Effector CD8-positive, alpha-beta T cell (primary cell): Measurements from ENCODE around the gene CCDC97.
A peak's percentile ranks its signal among the peaks of the same experiment; 100 is the strongest.

Source experiments
- DNase-seq: peaks from one replicate; lab custom pipeline; 2025; lab: John Stamatoyannopoulos, UW

CCDC97 gene

DNA sequence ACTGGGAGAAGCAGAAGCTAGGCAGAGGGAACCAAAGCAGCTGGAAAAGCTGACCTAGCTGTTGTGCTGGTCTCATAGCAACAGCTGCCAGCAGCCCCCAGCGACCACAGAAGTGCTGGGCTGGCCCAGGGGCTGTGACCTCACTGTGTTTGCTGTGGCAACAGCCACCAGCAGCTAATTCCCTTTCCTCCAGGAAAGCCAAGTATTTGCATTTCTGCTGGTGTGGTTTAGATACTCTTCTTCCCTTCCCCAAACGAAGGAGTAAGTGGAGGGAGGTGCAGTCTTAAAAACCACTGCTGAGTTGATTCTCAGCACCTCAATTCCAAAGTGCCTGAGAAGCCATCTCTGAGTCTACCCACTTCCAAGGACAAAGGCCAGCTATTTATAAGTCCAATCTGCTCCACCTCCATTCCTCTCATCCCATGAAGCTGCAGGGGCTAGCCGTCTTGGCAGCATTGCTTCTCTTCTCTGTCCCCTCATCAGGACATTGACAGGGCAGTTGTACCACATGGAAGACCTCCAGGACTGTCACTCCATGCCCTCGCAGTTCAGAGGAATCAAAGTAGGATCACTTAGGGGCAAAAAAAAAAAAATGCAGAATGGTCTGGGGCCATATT, 11.5 kb upstream of the CCDC97 start:
- no peak for DNase-seq

DNA sequence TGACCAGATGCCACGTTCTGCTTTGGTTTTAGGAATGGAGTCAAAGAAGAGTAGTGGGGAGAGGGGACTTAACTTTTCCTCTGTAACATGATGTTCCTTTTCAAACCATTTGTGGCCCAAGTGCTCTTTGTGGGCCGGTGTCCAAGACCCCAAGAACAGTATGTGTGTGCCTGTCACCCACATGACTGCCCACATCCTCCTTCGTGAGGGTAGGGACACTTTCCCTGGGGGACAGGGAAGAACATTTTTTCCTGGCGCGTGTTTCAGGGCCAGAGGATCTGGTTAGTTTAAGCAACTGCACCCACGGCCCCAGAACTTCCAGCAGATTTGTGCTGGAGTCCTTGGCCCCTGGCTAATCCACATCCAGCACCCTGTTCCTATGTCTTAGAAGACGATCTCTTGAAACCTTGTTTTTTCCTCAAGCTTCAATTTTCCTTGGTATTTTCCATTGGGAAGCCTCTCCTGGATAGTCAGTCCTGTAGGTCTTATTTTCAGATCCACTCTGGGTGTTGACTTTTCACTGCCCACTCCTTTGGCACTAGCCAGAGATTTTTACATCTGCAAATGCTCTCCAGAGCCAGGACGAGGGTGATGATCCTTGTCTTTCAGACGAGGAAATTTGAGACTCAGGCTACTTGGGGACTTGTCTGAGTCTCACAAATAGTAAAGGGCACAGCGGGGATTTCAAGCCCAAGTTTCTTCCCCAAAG, 10.8 kb upstream of the CCDC97 start:
- no peak for DNase-seq

DNA sequence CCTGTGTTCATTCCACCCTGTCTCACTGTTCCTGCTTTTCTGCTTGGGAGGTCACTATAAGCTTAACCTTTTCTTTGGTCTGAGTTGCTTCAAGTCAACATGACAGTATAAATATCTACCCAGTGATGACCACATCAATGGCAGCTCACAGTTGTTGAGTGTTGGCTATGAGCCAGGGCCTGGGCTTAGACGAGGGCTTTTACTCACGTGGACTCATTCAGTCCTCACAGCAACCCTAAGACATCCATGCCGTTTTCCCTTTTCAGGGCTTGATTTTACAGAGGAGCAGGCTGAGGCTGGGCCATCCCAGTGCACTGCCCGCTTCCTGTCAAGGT, 10.2 kb upstream of the CCDC97 start:
- DNase-seq: peak; percentile 51

DNA sequence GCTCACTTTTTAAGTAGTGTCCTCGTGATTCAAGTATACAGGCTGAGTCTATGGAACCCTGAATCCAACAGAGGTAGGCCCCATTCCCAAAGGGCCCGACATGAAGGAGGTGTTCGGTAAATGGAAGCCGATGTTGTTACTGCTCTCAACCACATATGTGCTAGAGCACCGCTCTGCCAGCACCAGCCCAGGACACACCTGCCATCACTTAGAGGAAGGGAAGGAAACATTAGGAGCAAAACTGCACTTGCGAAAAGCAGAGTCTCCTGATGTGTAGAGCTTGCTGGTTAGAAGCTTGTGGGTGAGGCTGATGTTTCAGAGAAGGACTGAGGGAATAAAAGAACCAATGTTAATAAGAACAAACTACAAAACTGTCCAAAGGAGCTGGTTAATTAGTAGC, 9.4 kb upstream of the CCDC97 start:
- no peak for DNase-seq

DNA sequence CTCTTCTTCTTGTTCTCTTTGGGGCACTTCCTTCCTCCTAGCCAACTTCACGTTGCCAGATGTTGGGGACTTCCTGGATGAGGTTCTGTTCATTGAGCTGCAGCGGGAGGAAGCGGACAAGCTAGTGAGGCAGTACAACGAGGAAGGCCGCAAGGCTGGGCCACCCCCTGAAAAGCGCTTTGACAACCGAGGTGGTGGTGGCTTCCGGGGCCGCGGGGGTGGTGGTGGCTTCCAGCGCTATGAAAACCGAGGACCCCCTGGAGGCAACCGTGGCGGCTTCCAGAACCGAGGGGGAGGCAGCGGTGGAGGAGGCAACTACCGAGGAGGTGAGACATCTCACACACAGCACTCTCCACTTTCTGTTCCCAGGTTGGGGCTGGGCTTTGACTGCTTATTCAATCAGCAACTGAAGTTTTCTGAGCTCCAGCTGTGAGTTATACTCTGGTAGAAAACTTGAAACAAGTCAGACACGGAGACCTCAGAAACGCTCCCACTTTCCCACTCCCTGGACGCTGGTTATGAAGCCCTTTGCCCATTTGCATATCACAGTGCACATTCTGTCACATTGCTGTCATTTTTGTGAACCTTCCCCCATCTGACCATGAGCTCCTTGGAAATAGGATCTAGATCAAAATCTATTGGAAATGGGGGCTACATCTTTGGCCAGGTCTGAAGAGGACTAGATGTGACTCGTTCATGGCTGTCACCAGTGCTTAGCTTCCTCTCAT, 7.2 kb upstream of the CCDC97 start:
- peak; percentile 40 for DNase-seq

DNA sequence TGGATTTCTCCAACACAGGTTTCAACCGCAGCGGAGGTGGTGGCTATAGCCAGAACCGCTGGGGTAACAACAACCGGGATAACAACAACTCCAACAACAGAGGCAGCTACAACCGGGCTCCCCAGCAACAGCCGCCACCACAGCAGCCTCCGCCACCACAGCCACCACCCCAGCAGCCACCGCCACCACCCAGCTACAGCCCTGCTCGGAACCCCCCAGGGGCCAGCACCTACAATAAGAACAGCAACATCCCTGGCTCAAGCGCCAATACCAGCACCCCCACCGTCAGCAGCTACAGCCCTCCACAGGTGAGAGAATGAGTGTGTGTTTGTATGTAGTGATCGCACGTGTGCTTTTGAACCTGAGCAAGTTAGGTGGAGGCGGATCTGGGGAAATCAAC, 6.0 kb upstream of the CCDC97 start:
- DNase-seq: no peak

DNA sequence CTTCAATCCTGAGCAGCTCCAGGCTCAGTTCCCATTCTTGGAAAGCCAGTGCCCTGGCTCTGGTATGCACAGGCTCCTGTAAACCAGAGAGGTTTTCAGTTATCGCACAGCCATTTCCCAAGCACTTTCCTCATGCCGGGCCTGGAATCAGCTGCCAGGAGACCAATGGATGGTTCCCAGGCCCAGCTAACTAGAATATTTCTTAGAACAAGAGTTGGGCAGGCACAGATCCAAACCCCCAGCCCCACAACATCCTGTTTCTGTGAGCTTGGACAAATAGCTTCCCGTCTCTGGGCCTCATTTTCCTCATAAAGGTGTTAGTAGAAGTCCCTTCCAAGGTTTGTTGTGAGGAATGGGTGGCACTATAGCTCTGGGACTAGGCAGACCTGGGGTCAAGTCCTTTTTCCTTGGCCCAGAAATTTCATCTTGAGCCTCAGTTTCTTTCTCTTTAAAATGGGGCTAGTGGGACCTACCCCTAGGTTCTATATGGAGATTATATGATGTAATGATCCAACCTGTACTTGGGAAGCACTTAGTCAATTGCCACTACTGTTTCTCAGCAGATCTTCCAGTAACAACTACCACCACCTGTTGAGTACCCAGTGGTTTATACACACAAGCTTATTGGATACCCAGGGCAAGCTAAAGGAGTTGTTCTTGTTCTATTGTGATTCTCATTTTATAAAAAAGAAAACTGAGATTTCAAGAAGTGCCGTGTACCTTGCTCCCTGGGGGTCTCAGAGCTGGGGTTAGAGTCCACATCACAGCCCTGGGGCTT, 5.1 kb upstream of the CCDC97 start:
- DNase-seq: no peak

DNA sequence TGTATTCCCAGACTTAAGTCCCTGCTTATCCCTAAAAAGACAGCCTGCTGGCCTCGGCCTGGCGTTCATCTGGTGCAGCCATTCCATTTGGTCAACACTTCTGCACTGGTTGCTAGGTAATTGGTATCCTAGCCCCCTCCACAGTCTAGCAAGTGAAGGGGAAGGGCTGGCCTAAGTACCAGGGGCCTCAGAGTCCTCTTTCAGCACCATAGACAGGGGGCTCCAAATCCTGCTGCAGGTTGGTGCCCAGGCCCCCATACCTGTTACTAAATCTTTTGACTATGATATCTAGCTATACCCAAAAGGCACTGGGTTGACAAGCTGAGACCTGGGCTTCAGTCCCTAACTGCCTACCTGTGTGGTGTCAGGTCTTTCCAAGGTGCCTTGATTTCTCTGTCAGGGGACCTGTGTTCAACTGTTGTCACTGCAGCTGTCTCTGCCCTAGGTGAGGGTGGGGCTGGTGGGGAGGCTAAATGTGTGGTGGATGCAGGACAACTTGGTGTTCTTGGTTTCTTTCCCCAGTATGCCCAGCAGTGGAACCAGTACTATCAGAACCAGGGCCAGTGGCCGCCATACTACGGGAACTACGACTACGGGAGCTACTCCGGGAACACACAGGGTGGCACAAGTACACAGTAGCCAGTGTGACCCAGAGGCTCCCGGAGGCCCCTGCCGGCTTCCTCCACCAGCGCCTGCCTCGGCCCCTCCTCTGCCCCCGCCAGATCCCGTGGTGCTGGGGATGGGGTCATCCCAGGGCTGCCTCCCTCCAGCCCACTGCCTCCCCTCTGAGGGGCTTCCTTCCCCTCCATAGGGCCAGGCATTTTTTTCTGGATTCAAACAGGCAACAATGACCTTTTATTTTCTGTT, 3.8 kb upstream of the CCDC97 start:
- no peak for DNase-seq

DNA sequence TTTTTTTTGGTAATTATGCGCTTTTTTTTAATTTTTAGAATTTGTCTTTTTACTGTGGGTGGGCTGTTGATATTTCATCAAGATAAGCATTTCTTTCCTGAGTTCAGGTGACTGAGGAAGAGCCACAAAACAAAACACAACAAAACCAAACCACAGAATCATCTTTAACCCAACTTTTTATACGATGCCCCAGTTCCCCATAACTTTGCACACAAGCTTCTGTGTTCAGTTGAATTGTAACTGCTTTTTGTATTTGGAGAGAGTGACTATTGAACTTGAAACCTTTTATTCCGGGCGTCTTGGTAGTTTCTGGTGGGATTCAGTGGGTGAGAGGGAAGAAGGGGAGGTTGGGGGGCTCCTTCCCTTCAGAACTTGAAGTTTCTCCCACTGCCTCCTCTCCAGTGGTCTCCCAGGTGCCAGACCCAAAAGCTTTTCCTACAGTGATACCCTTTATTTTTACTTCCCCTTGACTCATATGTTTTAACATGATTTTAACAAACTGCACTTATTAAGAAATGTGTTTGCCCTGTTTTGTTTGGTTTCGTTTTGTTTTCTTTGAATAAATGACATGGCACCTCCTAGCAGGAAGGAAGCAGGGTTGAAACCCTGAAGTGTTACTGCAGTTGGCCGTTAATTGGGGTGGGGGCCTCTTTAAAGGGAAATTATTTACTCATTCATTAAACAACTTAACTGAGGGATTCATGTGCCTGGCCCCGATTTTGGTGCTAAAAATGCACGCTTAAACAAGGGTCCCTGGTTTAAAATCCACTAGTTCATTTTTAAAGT, 2.7 kb upstream of the CCDC97 start:
- DNase-seq: no peak

DNA sequence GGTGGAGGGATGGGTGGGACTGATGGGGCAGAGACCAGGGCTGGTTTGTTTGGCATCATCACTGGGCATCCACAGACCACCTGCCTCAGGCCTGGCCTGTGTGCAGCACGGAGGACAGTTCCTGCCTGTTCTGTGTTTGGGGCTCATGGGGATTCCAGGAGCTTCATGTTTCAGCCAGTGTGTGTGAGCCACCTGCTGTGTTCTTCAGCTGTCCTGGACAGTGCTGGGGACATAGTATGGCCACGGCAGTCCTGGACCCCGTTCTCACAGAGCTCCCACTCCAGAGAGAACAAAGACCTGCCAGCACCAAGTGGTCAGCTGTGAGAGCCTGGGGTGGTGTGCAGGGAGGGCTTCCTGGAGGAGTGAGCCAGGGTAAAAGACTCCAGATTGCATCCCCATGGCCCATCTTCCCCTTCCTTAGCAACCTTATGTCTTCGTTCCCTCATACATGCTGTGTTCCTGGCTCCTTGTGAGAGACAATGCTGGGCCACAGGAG, 2.0 kb upstream of the CCDC97 start:
- no peak for DNase-seq

DNA sequence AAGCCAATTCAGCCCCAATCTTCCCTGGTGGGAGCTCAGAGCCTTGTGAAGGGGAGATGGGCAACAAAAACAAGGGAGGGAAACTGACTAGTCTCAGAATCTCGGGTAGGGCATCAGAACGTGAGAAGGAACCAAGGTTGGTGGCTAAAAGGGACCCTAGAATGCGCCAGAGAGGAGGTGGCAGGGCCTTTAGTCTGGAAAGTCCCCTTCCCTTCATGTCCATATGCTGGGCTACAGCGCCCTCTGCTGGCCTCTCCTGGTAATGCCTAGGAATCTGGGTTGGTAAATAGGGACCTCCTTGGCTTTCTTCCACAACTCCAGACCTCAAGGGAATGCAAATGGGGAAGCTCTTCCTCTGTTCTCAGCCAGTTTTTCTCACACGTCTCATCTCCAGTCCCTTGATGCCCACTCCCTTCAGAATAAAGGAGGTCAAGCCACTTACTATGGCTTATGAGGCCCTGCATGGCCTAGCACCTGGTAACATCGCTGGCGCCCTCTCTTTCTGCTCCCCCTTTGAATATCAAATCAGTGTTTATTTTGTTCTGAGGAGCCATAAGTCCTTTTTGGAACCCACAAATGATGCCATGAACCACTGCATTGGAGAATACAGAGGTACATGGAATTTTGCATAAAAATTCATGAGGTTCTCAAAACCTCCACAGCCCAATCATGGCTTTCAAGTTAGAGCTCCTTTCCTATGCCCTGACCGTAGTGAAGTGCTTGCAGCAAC, 1.4 kb upstream of the CCDC97 start:
- DNase-seq: peak; percentile 96

DNA sequence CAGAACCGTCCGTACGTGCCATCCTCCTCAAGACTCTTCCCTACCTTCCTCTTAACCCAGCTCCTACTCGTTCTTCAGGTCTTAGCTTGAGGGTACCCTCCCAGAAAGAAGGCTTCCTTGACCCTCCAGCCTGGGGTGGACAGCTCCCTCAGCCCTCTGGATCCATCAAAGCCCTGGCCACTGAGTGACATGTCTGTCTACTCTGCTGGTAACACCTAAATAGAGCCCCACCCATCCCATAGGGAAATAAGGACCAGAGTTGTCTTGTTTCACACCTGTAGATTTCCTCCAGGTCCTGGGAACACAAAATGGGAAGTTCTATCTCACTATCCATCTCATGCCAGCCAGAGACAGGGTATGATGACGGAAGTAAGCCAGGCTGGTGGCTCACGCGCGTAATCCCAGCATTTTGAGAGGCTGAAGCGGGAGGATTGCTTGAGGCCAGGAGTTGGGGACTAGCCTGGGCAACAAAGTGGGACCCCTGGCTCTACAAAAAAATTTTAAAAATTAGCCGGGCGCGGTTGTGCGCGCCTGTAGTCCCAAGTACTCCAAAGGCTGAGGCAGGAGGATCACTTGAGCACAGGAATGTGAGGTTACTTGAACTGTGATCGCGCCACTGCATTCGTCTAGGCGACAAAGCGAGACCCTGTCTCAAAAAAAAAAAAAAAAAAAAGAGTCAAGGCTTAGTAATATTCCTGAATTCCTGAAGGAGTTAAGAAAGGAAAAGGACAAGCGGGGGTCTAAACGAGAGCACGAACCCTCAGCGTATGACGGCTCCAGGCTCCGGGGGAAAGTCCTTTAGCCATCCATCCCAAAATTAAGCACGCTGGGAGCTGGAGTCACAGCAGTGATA, 566 bp upstream of the CCDC97 start:
- DNase-seq: no peak

DNA sequence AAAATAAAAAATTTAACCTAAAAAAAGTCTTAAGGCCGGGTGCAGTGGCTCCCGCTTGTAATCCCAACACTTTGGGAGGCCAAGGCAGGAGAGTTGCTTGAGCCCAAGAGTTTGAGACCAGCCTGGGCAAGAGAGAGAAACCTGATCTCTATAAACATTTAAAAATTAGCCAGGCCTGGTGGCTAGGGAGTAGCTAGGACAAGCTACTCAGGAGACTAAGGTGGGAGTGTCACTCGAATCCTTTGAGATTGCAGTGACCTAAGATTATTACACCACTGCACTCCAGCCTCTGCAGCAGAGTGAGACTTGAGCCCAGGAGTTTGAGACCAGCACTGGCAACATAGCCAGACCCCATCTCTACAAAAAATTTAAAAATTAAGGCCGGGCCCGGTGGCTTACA, 1.1 kb downstream of the CCDC97 start:
- no peak for DNase-seq

DNA sequence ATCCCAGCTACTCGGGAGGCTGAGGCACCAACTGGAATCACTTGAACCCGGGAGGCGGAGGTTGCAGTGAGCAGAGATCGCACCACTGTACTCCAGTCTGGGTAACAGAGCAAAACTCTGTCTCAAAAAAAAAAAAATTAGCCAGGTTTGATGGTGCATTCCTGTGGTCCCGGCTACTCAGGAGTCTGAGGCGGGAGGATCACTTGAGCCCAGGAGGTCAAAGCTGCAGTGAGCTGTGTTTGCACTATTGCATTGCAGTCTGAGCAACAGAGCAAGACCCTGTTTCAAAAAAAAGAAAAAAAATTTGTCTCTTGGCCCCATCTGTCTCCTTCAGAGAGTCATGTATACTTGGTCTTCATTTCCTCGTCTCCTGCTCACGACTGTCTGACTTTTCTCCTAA, 1.6 kb downstream of the CCDC97 start:
- DNase-seq: no peak

DNA sequence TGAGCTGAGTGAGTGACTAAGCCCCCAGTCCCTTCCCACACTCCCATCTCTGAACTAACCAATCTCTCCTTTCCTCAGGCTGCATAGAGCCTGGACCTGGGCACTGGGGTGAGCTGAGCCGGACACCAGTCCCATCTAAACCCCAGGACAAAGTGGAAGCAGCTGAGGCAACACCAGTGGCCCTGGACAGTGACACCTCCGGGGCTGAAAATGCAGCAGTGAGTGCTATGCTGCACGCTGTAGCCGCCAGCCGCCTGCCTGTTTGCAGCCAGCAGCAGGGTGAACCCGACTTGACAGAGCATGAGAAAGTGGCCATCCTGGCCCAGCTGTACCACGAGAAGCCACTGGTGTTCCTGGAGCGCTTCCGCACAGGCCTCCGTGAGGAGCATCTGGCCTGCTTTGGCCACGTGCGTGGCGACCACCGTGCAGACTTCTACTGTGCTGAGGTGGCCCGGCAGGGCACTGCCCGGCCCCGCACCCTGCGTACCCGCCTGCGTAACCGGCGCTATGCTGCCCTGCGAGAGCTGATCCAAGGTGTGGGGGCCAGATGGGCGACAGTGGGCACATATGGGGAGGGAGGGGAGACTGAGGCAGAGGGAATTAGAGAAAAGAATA, 6.4 kb downstream of the CCDC97 start:
- DNase-seq: no peak

DNA sequence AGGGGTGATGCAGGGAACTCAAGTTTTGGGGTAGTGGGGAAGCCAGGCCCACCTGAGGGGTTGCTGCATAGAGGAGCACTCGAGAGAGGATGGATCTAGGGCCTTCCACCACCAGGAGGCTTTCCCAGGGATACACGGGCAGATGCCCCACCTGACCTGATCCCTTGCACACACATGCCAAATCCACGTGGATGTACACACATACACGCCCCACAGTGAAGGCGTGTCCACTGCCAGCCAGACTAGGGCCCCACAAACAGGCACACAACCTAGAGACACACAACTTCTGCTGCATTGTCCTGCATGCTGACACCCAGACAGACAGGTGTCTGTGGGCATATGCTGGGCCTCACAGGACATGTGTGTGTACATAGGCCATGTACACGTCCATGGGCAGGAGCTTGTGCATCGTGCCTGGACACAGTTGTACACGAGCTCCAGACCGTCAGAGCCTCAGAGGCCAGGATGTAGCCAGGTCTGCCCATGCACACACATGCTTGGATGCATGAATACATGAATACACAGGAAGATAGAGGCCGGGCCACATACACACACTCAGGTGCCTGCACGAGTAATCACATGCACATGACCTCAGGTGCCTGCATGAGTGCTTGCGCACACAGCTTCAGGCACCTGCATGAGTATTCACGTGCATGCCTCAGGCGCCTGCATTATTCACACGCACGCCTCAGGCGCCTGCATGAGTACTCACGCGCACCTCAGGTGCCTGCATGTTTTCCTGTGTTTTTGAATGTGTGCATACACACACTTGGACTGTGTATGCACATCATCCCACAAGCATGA, 8.9 kb downstream of the CCDC97 start:
- no peak for DNase-seq

DNA sequence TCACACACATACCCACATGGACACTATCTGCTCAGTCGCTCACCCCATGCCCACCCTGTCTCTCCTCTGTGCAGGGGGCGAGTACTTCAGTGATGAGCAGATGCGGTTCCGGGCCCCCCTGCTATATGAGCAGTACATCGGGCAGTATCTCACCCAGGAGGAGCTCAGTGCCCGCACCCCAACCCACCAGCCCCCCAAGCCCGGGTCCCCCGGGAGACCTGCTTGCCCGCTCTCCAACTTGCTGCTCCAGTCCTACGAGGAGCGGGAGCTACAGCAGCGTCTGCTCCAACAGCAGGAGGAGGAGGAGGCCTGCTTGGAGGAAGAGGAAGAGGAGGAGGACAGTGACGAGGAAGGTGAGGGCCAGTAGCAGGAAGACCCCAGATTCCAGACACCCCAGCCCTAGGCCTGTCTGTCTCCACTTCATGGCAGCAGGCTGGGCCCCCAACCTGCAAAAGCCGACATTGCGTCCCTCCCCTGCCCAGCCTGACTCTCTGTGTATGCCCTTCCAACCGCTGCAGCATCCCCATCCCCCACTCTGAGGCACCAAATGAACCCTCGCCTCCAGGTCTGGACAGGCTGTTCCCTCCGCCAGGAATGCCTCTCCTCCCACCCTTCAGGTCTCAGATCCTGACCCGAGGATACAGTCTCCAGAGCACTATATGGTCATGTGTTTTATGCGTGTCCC, 9.7 kb downstream of the CCDC97 start:
- DNase-seq: no peak
